Brain microvascular endothelial cell (primary cell): ENCODE measurements around the gene PRPF6.

ENCODE experiments used
- DNase-seq: peaks from one replicate; pipeline ENCODE4 v3.0.0-alpha.2; 2020
- H3K27ac ChIP-seq: fragments of 250-450 bp; sonication (Bioruptor Pico); 2 replicates; pipeline ENCODE4 v1.5.1; 2020; ENCODE audit warnings: mild to moderate bottlenecking, moderate library complexity
- H3K27me3 ChIP-seq: fragments of 250-450 bp; sonication (Bioruptor Pico); replicated peaks from 2 replicates; pipeline ENCODE4 v1.5.1; 2020; ENCODE audit warnings: mild to moderate bottlenecking
- H3K36me3 ChIP-seq: fragments of 250-450 bp; sonication (Bioruptor Pico); replicated peaks from 2 replicates; pipeline ENCODE4 v1.5.1; 2020; ENCODE audit warnings: mild to moderate bottlenecking
- H3K4me3 ChIP-seq: 2 replicates; pipeline ENCODE4 v1.5.1; 2011; ENCODE audit warnings: low read depth, mild to moderate bottlenecking, control low read depth, low read length, moderate library complexity
- in situ Hi-C: cut with HindIII; loops from 2 replicates; pipeline ENCODE4 v1.10.0; 2017; ENCODE audit warnings: low sequenced_read_pairs, low pct_ligation_motif_present
- TF ChIP-seq, protein P1 (sequence below): IDR thresholded peaks from 2 replicates; pipeline ENCODE4 v1.5.1; 2011; ENCODE audit warnings: low read depth, mild to moderate bottlenecking, moderate library complexity, low read length, control low read depth, inconsistent platforms; ENCODE audit errors: missing control alignments

Gene PRPF6

DNA sequence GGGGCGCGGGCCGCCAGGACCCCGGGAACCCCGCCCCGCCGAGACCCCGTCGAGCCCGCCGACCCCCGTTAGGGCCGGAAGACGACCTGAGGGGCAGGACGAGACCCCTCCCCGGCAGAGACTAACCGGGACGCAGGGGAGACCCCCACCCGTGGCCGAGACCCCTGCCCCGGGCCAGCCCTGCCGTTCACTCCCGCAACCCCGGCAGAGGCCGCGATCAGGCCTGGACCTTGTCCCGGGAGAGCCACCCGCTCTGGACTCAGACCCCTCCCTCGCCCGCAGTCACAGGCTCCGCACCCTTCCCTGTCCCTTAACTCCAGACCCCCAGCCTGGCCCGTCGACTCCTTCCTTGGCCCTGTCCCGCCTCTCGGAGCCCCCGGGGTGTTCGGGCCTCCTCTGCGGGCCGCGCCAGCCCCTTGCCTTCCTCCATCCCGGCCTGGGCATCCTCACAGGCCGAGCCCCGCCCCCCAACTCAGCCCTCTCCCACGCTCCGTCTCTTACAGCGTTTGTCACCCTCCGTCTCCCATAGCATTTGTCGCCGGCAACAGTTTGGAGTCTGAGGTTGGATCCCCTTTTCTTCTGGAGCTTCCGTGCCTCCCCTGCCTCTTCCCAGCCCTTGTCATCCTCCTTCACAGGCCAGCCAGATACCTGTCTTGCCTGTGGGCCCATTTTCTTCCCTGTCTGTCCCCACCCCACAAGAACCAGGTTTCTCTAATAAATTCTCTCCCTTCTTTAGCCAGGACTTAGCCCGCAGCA is 82.6 kb downstream of the PRPF6 start:
- H3K27me3 ChIP-seq: no peaks in the 10 kb centered on the region
- no peak for DNase-seq
- H3K36me3 ChIP-seq: no peaks in the 10 kb centered on the region
- TF ChIP-seq, protein P1, sequence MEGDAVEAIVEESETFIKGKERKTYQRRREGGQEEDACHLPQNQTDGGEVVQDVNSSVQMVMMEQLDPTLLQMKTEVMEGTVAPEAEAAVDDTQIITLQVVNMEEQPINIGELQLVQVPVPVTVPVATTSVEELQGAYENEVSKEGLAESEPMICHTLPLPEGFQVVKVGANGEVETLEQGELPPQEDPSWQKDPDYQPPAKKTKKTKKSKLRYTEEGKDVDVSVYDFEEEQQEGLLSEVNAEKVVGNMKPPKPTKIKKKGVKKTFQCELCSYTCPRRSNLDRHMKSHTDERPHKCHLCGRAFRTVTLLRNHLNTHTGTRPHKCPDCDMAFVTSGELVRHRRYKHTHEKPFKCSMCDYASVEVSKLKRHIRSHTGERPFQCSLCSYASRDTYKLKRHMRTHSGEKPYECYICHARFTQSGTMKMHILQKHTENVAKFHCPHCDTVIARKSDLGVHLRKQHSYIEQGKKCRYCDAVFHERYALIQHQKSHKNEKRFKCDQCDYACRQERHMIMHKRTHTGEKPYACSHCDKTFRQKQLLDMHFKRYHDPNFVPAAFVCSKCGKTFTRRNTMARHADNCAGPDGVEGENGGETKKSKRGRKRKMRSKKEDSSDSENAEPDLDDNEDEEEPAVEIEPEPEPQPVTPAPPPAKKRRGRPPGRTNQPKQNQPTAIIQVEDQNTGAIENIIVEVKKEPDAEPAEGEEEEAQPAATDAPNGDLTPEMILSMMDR: no peak
- H3K4me3 ChIP-seq: peak overlapping the region; percentile 80
- peak overlapping the region; percentile 27 for H3K27ac ChIP-seq
- in situ Hi-C loops: no loop called here

DNA sequence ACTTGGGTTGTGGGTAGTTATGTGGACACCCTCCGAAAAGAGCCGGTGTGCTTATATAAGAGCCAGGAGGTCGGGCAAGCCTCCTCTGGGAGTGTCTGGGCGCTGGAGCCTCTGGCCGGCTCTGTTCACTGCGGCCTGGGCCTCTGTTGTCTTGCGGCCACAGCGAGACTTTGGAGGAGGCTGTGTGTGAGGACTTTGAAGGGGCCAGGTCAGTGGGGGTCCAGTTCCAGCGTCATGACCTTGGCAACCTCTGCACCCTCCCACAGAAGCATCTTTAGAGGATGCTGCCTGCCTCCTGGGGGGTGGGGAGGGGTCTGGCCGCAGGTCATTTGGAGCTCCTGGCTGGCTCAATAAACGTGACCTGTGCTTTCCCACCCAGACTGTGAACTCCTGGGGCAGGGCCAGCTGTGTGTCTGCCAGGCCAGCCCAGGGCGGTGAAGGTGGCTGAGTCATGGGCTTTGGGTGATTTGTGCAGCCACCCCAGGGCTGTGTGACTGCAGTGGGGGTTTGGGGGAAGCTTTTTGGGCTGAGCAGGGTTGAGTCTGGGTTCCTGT is 83.3 kb downstream of the PRPF6 start:
- in situ Hi-C loops: no loop called here
- H3K36me3 ChIP-seq: no peaks in the 10 kb centered on the region
- H3K4me3 ChIP-seq: peak overlapping the region; percentile 80
- no peak for DNase-seq
- TF ChIP-seq, protein P1: no peak
- no peaks in the 10 kb centered on the region for H3K27me3 ChIP-seq
- H3K27ac ChIP-seq: no peak overlapping the region

- in situ Hi-C loops: no loop called here
- no peak overlapping the region for H3K27ac ChIP-seq
- no peak for DNase-seq
- no peak overlapping the region for H3K4me3 ChIP-seq
- H3K36me3 ChIP-seq: no peaks in the 10 kb centered on the region
- no peaks in the 10 kb centered on the region for H3K27me3 ChIP-seq
- TF ChIP-seq, protein P1: no peak
These were observed 84.4 kb downstream of the PRPF6 start for GRCh38 chr20:64065062-64065973.

DNA sequence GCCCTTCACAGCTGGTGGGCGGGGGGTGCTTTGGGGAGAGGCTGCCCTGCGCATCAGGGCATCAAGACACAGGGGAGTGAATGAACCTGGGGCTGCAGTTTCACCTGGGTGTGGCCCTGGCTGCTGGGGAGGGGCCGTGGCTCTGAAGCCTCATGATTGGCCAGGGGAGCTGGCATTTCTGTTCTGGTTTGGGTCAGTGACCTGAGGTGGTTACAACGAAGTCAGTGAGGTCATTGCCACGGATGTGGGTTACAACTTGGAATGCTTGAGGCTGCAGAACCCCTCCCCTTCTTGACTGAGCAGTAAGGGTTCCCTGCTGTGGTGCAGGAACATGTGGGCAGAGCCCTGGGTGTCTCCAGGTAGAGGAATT is 85.0 kb downstream of the PRPF6 start:
- Histone ChIP-seq H3K4me3 (no peak overlapping the region), H3K36me3 (no peaks in the 10 kb centered on the region), H3K27ac (no peak overlapping the region), H3K27me3 (no peaks in the 10 kb centered on the region)
- TF ChIP-seq, protein P1: no peak
- in situ Hi-C loops: no loop called here
- DNase-seq: peak; percentile 54

- no peaks in the 10 kb centered on the region for H3K27me3 ChIP-seq
- no peak overlapping the region for H3K4me3 ChIP-seq
- H3K27ac ChIP-seq: no peak overlapping the region
- TF ChIP-seq, protein P1: no peak
- no peaks in the 10 kb centered on the region for H3K36me3 ChIP-seq
- no peak for DNase-seq
- in situ Hi-C loops: no loop called here
These were observed 86.2 kb downstream of the PRPF6 start for GRCh38 chr20:64067005-64067632.
